PC-3 (cell line): ENCODE results near the gene C1orf52.

ENCODE experiments used
- EZH2 ChIP-seq: fragments of 300-600 bp; sonication (generic); IDR thresholded peaks from one replicate; pipeline ENCODE4 v1.6.1; 2017; ENCODE audit warnings: antibody characterized with exemption, mild to moderate bottlenecking, low read length; ENCODE audit not compliant: unreplicated experiment
- EZH2phosphoT487 ChIP-seq: fragments of 300-600 bp; sonication (generic); IDR thresholded peaks from 2 replicates; pipeline ENCODE4 v1.6.1; 2018; ENCODE audit warnings: mild to moderate bottlenecking, antibody characterized with exemption, low read length, borderline replicate concordance
- TF ChIP-seq, protein P1 (sequence below): fragments of 300-600 bp; sonication (generic); conservative IDR thresholded peaks from 2 replicates; pipeline ENCODE4 v1.5.1; 2017; ENCODE audit warnings: antibody characterized with exemption, low read depth, mild to moderate bottlenecking, low read length

DNA sequence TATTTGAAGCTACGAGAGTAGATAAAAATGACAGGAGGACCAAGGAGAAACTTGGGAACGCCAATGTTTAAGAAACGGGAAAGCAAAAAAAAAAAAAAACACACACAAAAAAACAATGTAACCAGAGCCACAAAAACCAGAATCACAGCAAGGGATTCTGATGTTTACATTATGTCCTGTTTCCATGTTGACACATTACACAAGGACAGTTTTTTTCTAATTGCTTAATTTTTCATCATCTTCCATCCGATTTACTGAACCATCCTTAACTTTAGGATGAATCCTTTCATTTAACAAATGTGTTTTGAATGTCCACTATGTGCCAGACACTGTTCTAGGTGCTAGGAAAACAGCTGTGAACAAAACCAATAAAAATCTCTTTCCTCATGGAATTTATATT lies 18.3 kb upstream of the C1orf52 start:
- TF ChIP-seq EZH2phosphoT487 (no peak), EZH2 (no peak)
- TF ChIP-seq, protein P1, sequence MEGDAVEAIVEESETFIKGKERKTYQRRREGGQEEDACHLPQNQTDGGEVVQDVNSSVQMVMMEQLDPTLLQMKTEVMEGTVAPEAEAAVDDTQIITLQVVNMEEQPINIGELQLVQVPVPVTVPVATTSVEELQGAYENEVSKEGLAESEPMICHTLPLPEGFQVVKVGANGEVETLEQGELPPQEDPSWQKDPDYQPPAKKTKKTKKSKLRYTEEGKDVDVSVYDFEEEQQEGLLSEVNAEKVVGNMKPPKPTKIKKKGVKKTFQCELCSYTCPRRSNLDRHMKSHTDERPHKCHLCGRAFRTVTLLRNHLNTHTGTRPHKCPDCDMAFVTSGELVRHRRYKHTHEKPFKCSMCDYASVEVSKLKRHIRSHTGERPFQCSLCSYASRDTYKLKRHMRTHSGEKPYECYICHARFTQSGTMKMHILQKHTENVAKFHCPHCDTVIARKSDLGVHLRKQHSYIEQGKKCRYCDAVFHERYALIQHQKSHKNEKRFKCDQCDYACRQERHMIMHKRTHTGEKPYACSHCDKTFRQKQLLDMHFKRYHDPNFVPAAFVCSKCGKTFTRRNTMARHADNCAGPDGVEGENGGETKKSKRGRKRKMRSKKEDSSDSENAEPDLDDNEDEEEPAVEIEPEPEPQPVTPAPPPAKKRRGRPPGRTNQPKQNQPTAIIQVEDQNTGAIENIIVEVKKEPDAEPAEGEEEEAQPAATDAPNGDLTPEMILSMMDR: no peak
